Liver (tissue), 9 donors: ENCODE data around the gene LRTM1. TPM values are rescaled to one million over a fixed set of nuclear protein-coding genes. Genes with fewer than 3 reads are reported as not detected.

ENCODE experiments used
- DNase-seq: peaks from one replicate; pipeline ENCODE4 v3.0.0-alpha.2; 2017; ENCODE audit warnings: low spot score
- H3K27ac ChIP-seq, 2 donors: one replicate each; pipeline ENCODE4 v1.7.0; 2013; ENCODE audit warnings: inconsistent platforms in 2 of 2, low read length in 2 of 2, control low read depth in 1 of 2, low read depth in 1 of 2, mild to moderate bottlenecking in 1 of 2
- H3K27me3 ChIP-seq, 4 donors: one replicate each; pipeline versions ENCODE4 v1.6.1 to v1.7.0; 2013; ENCODE audit warnings: low read length in 3 of 4, inconsistent platforms in 1 of 4, mild to moderate bottlenecking in 1 of 4, moderate library complexity in 1 of 4; ENCODE audit not compliant: control insufficient read depth in 4 of 4, insufficient read depth in 4 of 4
- H3K36me3 ChIP-seq, 4 donors: one replicate each; pipeline versions ENCODE4 v1.6.1 to v1.7.0; 2013; ENCODE audit warnings: low read length in 3 of 4, mild to moderate bottlenecking in 3 of 4, low read depth in 1 of 4, moderate library complexity in 1 of 4; ENCODE audit not compliant: control insufficient read depth in 4 of 4, insufficient read depth in 3 of 4
- H3K4me1 ChIP-seq, 4 donors: one replicate each; pipeline versions ENCODE4 v1.6.1 to v1.7.0; 2013; ENCODE audit warnings: low read length in 3 of 4, mild to moderate bottlenecking in 3 of 4, moderate library complexity in 1 of 4; ENCODE audit not compliant: control insufficient read depth in 4 of 4, insufficient read depth in 4 of 4
- H3K4me3 ChIP-seq, 3 donors: one replicate each; pipeline versions ENCODE4 v1.6.1 to v1.7.0; 2013; ENCODE audit warnings: low read length in 3 of 3, control low read depth in 1 of 3, low read depth in 1 of 3, mild to moderate bottlenecking in 1 of 3
- H3K9ac ChIP-seq, 2 donors: one replicate each; pipeline ENCODE4 v1.7.0; 2013; ENCODE audit warnings: low read length in 2 of 2, mild to moderate bottlenecking in 2 of 2, moderate library complexity in 2 of 2, control low read depth in 1 of 2, low read depth in 1 of 2
- H3K9me3 ChIP-seq, 4 donors: one replicate each; pipeline versions ENCODE4 v1.6.1 to v1.7.0; 2013; ENCODE audit warnings: low read length in 3 of 4; ENCODE audit not compliant: control insufficient read depth in 4 of 4
- EGR1 ChIP-seq, 2 donors: IDR thresholded peaks; 2 replicates each; pipeline ENCODE4 v1.6.1; 2016 to 2018; ENCODE audit warnings: antibody characterized with exemption in 2 of 2, low read depth in 2 of 2
- FOXA2 ChIP-seq: IDR thresholded peaks from 2 replicates; pipeline ENCODE4 v1.6.1; 2016; ENCODE audit warnings: antibody characterized with exemption
- GABPA ChIP-seq, 2 donors: IDR thresholded peaks in 1 of 2; conservative IDR thresholded peaks in 1 of 2; 2 replicates each; pipeline ENCODE4 v1.6.1; 2016; ENCODE audit warnings: antibody characterized with exemption in 2 of 2, mild to moderate bottlenecking in 1 of 2, moderate library complexity in 1 of 2
- HNF4A ChIP-seq, 2 donors: conservative IDR thresholded peaks; 2 replicates each; pipeline ENCODE4 v1.6.1; 2016; ENCODE audit warnings: antibody characterized with exemption in 2 of 2, mild to moderate bottlenecking in 2 of 2
- HNF4G ChIP-seq: IDR thresholded peaks from 2 replicates; pipeline ENCODE4 v1.6.1; 2016; ENCODE audit warnings: antibody characterized with exemption
- JUND ChIP-seq, 2 donors: IDR thresholded peaks; 2 replicates each; pipeline ENCODE4 v1.6.1; 2016; ENCODE audit warnings: antibody characterized with exemption in 2 of 2
- NR2F2 ChIP-seq: IDR thresholded peaks from 2 replicates; pipeline ENCODE4 v1.6.1; 2016; ENCODE audit warnings: antibody characterized with exemption
- RAD21 ChIP-seq, 2 donors: IDR thresholded peaks; 2 replicates each; pipeline ENCODE4 v1.6.1; 2016; ENCODE audit warnings: antibody characterized with exemption in 2 of 2, mild to moderate bottlenecking in 2 of 2
- RXRA ChIP-seq, 2 donors: IDR thresholded peaks; 2 replicates each; pipeline ENCODE4 v1.6.1; 2017 to 2018; ENCODE audit warnings: antibody characterized with exemption in 2 of 2, mild to moderate bottlenecking in 1 of 2
- TAF1 ChIP-seq: conservative IDR thresholded peaks from 2 replicates; pipeline ENCODE4 v1.6.1; 2016; ENCODE audit warnings: antibody characterized with exemption, mild to moderate bottlenecking
- WGBS: extraction: QIAGEN DNeasy Blood & Tissue Kit; methylation state at CpG from one replicate; pipeline ENCODE4 v1.1.7; 2013; 5-methylcytosine and 5-hydroxymethylcytosine counted together
- polyA plus RNA-seq, 2 donors: library from polyadenylated mRNA; stranded (reverse) in 1 of 2; unstranded in 1 of 2; fragments of 200-250 nt in 1 of 2; fragments of >200 nt in 1 of 2; fragmentation: Nextera tagmentation in 1 of 2; extraction: Ambion mirVana in 1 of 2; gene quantifications; one replicate each; pipeline versions ENCODE4 v1.2.1 to v1.2.3, GENCODE V29; 2013 to 2015
- total RNA-seq, 2 donors: library from RNA; depleted of rRNA; stranded (reverse); fragments of >200 nt; gene quantifications; one replicate each; pipeline ENCODE4 v1.2.3, GENCODE V29; 2014
- TF ChIP-seq, protein P1 (sequence below): fragments of 150-350 bp; IDR thresholded peaks from 2 replicates; pipeline ENCODE4 v1.5.1; 2017; ENCODE audit warnings: improper control_type of control experiment, low read depth, low read length; ENCODE audit not compliant: missing input control
- TF ChIP-seq, protein P2 (sequence below): IDR thresholded peaks from 2 replicates; pipeline ENCODE4 v1.6.1; 2016; ENCODE audit warnings: antibody characterized with exemption
- TF ChIP-seq, protein P3 (sequence below): IDR thresholded peaks from 2 replicates; pipeline ENCODE4 v1.6.1; 2016; ENCODE audit warnings: antibody characterized with exemption
- TF ChIP-seq, protein P4 (sequence below): IDR thresholded peaks from 2 replicates; pipeline ENCODE4 v1.6.1; 2016; ENCODE audit warnings: antibody characterized with exemption, mild to moderate bottlenecking
- TF ChIP-seq, protein P5 (sequence below): IDR thresholded peaks from 2 replicates; pipeline ENCODE4 v1.6.1; 2016; ENCODE audit warnings: antibody characterized with exemption
- donor health status: healthy.
- donor health status: healthy.
- donor health status: healthy.
- donor health status: healthy.
- donor health status: healthy.

LRTM1 gene
- total and polyA plus RNA-seq, 4 donors, result not detected

DNA sequence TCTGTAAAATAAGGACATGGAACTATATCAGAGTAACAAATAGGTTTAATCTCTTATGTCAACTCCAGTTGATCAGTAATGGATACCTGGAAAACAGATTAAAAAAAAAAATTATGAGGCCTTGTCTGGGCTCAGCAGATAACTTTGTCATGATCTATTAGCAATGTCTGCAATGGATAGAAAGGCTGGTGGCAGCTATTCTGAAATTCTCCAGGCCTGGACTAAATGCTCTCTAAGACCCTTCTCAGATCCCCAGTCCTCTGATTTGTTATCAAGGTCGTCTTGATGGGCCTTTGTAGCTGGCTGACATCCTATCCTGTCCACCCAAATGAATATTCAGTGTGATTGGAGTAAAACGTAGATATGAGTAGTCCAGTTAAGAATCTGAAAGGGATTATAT, 13.7 kb downstream of the LRTM1 start:
- H3K27ac ChIP-seq, result no peak overlapping the region
- H3K27me3 ChIP-seq, result no peaks in the 10 kb centered on the region
- 50% methylated on average over 2 of the region's 2 CpGs for WGBS
- no peaks in the 10 kb centered on the region for H3K4me1 ChIP-seq
- TF ChIP-seq, protein P1, sequence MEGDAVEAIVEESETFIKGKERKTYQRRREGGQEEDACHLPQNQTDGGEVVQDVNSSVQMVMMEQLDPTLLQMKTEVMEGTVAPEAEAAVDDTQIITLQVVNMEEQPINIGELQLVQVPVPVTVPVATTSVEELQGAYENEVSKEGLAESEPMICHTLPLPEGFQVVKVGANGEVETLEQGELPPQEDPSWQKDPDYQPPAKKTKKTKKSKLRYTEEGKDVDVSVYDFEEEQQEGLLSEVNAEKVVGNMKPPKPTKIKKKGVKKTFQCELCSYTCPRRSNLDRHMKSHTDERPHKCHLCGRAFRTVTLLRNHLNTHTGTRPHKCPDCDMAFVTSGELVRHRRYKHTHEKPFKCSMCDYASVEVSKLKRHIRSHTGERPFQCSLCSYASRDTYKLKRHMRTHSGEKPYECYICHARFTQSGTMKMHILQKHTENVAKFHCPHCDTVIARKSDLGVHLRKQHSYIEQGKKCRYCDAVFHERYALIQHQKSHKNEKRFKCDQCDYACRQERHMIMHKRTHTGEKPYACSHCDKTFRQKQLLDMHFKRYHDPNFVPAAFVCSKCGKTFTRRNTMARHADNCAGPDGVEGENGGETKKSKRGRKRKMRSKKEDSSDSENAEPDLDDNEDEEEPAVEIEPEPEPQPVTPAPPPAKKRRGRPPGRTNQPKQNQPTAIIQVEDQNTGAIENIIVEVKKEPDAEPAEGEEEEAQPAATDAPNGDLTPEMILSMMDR, result no peak
- TF ChIP-seq, protein P2, sequence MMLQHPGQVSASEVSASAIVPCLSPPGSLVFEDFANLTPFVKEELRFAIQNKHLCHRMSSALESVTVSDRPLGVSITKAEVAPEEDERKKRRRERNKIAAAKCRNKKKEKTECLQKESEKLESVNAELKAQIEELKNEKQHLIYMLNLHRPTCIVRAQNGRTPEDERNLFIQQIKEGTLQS, result no peak
- TF ChIP-seq, protein P3, sequence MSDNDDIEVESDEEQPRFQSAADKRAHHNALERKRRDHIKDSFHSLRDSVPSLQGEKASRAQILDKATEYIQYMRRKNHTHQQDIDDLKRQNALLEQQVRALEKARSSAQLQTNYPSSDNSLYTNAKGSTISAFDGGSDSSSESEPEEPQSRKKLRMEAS, result no peak
- TF ChIP-seq FOXA2 (no peak), RXRA (IDR thresholded peaks at IDR 0.05) (no peak), EGR1 (IDR thresholded peaks at IDR 0.05; ENCODE audit: low read depth in 2 of 2) (no peak), HNF4G (no peak), NR2F2 (no peak), JUND (IDR thresholded peaks at IDR 0.05) (no peak), HNF4A (conservative IDR thresholded peaks at IDR 0.05) (no peak), TAF1 (no peak)
- TF ChIP-seq, protein P4, sequence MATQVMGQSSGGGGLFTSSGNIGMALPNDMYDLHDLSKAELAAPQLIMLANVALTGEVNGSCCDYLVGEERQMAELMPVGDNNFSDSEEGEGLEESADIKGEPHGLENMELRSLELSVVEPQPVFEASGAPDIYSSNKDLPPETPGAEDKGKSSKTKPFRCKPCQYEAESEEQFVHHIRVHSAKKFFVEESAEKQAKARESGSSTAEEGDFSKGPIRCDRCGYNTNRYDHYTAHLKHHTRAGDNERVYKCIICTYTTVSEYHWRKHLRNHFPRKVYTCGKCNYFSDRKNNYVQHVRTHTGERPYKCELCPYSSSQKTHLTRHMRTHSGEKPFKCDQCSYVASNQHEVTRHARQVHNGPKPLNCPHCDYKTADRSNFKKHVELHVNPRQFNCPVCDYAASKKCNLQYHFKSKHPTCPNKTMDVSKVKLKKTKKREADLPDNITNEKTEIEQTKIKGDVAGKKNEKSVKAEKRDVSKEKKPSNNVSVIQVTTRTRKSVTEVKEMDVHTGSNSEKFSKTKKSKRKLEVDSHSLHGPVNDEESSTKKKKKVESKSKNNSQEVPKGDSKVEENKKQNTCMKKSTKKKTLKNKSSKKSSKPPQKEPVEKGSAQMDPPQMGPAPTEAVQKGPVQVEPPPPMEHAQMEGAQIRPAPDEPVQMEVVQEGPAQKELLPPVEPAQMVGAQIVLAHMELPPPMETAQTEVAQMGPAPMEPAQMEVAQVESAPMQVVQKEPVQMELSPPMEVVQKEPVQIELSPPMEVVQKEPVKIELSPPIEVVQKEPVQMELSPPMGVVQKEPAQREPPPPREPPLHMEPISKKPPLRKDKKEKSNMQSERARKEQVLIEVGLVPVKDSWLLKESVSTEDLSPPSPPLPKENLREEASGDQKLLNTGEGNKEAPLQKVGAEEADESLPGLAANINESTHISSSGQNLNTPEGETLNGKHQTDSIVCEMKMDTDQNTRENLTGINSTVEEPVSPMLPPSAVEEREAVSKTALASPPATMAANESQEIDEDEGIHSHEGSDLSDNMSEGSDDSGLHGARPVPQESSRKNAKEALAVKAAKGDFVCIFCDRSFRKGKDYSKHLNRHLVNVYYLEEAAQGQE, result no peak
- no peaks in the 10 kb centered on the region for H3K36me3 ChIP-seq
- no peak overlapping the region for H3K4me3 ChIP-seq
- peaks cover 0 to 3% (median 0%) of the 10 kb centered on the region in 4 donors for H3K9me3 ChIP-seq
- DNase-seq, result no peak
- H3K9ac ChIP-seq, result no peak overlapping the region

DNA sequence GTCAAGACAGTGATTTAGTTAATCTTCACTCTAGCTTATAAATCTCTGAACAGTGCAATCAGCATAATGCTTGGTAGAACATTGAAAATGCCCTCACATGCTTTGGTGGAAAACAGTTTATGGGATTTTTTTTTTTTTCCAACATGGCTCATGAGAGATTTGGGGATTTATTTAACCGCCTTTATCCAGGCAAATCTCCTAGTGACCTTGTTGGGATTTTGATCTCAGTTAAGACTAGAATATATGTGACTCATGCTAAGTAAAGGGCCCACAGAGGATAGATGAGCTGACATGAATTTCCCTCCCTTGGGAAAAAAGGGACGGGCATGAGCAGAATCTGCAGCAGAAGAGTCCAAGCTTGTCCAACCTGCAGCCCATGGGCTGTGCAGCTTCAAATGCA, 18.7 kb downstream of the LRTM1 start:
- WGBS, result 88% methylated on average over 2 of the region's 2 CpGs
- Histone ChIP-seq H3K27ac (no peak overlapping the region), H3K9ac (no peak overlapping the region), H3K4me1 (no peaks in the 10 kb centered on the region), H3K9me3 (peaks cover 0 to 3% (median 0%) of the 10 kb centered on the region in 4 donors), H3K36me3 (no peaks in the 10 kb centered on the region), H3K27me3 (no peaks in the 10 kb centered on the region), H3K4me3 (no peak overlapping the region)
- DNase-seq, result no peak
- TF ChIP-seq GABPA (IDR thresholded peaks at IDR 0.05 in 1 of 2, conservative IDR thresholded peaks at IDR 0.05 in 1 of 2), result no peak

DNA sequence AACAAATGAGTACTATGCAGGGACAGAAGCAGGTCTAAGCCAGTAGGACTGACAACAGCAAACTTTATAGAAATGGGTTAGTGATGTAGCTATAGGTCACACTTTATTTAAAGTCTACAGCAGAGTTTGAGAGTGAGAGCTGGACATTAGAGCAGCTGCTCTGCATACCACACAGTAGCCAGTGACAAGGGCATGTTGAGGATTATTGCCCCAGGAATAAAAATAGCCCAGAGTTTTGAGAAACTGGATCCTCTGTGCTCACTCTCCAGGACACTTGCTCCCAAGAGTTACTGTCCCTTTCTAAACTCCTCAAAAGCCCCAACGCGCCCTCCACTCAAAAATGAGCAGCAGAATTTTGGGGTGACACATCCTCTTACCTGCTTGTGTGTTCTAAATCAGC, 21.1 kb downstream of the LRTM1 start:
- DNase-seq, result no peak
- Histone ChIP-seq H3K36me3 (no peaks in the 10 kb centered on the region), H3K4me1 (no peaks in the 10 kb centered on the region), H3K4me3 (no peak overlapping the region), H3K27ac (no peak overlapping the region), H3K9me3 (peaks cover 0 to 2% (median 0%) of the 10 kb centered on the region in 4 donors), H3K27me3 (peaks cover 0 to 3% (median 0%) of the 10 kb centered on the region in 4 donors), H3K9ac (no peak overlapping the region)
- WGBS, result 93% methylated on average over 2 of the region's 2 CpGs
- TF ChIP-seq NR2F2 (no peak), HNF4A (conservative IDR thresholded peaks at IDR 0.05) (no peak), EGR1 (IDR thresholded peaks at IDR 0.05; ENCODE audit: low read depth in 2 of 2) (no peak), RXRA (IDR thresholded peaks at IDR 0.05) (no peak), RAD21 (IDR thresholded peaks at IDR 0.05) (no peak)
- TF ChIP-seq, protein P5, sequence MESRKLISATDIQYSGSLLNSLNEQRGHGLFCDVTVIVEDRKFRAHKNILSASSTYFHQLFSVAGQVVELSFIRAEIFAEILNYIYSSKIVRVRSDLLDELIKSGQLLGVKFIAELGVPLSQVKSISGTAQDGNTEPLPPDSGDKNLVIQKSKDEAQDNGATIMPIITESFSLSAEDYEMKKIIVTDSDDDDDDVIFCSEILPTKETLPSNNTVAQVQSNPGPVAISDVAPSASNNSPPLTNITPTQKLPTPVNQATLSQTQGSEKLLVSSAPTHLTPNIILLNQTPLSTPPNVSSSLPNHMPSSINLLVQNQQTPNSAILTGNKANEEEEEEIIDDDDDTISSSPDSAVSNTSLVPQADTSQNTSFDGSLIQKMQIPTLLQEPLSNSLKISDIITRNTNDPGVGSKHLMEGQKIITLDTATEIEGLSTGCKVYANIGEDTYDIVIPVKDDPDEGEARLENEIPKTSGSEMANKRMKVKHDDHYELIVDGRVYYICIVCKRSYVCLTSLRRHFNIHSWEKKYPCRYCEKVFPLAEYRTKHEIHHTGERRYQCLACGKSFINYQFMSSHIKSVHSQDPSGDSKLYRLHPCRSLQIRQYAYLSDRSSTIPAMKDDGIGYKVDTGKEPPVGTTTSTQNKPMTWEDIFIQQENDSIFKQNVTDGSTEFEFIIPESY, result no peak
- TF ChIP-seq, protein P4, result no peak
